H1 (cell line): ENCODE measurements around the gene ZC3H18.

Experiments
- CREB1 ChIP-seq: IDR thresholded peaks from 2 replicates; pipeline ENCODE4 v1.6.1; 2012; ENCODE audit warnings: inconsistent platforms
- CTCF ChIP-seq, 3 experiments: IDR thresholded peaks; 1 replicate in 2 of 3; 2 replicates in 1 of 3; pipeline versions ENCODE4 v1.5.1 to v1.6.1; 2011; ENCODE audit warnings: low read length in 3 of 3, mild to moderate bottlenecking in 3 of 3, inconsistent platforms in 2 of 3, low read depth in 1 of 3, moderate library complexity in 1 of 3; ENCODE audit not compliant: insufficient read depth in 1 of 3; ENCODE audit errors: control extremely low read depth in 1 of 3
- GABPA ChIP-seq: IDR thresholded peaks from 2 replicates; pipeline ENCODE4 v1.6.1; 2011; ENCODE audit warnings: mild to moderate bottlenecking, low read length, moderate library complexity, borderline replicate concordance; ENCODE audit not compliant: insufficient read depth
- HDAC2 ChIP-seq, 2 experiments: fragments of 300-600 bp in 1 of 2; sonication (generic) in 1 of 2; IDR thresholded peaks; 2 replicates each; pipeline ENCODE4 v1.6.1; 2011 to 2012; ENCODE audit warnings: low read depth in 2 of 2, low read length in 2 of 2, mild to moderate bottlenecking in 2 of 2, moderate library complexity in 2 of 2, borderline replicate concordance in 1 of 2, inconsistent platforms in 1 of 2
- JUN ChIP-seq: IDR thresholded peaks from 2 replicates; pipeline ENCODE4 v1.6.1; 2011; ENCODE audit warnings: low read depth, mild to moderate bottlenecking, improper control_type of control experiment, low read length
- RNF2 ChIP-seq: fragments of 200-900, 300-1000 bp; sonication (generic); IDR thresholded peaks from 2 replicates; pipeline ENCODE4 v1.7.1; 2016; ENCODE audit warnings: borderline replicate concordance, low read depth, mild to moderate bottlenecking, antibody characterized with exemption, low read length; ENCODE audit not compliant: poor library complexity, severe bottlenecking; ENCODE audit errors: missing control alignments
- TAF1 ChIP-seq: IDR thresholded peaks from 2 replicates; pipeline ENCODE4 v1.6.1; 2011; ENCODE audit warnings: mild to moderate bottlenecking, low read depth, low read length
- TCF12 ChIP-seq: IDR thresholded peaks from 2 replicates; pipeline ENCODE4 v1.6.1; 2011; ENCODE audit warnings: low read depth, mild to moderate bottlenecking, low read length
- TEAD4 ChIP-seq: IDR thresholded peaks from 2 replicates; pipeline ENCODE4 v1.6.1; 2012; ENCODE audit warnings: low read depth, low read length, inconsistent platforms, mixed read lengths
- ZNF274 ChIP-seq: IDR thresholded peaks from 2 replicates; pipeline ENCODE4 v1.7.0; 2012; ENCODE audit warnings: low read length, borderline replicate concordance; ENCODE audit errors: extremely low read depth

DNA sequence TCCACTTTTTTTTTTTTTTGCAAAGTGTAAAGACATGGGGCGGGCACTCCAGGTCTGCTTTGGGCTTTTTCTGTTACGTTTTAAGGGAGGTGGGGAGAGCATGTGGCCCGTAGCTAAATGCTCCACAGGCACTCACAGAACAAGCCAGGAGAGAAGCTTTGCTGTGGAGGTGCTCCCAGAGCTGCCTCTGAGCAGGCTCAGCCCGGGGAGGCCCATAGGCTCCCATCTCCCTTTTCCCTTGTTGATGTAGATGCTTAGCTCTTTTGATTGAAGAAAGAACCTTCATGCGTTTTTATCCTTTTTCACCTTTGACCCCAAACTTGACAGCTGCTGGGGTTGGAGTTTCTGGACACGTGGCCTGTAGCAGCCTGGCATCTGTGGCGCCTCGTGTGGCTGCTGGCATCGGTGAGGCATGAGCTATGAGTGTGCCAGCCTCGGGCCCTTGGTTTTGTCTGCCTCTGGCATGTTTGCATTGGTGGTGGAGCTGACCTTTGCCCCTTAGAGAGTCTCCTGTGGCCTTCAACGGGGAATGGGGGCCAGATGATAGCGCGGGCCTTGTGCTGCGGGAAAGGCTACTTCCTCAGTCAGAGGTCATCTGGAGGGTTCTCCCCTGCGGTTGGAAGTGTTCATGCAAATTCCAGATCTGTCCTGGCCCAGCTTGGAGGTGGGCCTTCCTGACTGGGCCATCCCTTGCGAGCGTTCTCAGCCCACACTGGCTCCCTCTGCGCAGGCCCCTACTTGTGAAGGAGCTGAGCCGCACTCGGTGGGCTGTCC lies 48.2 kb downstream of the ZC3H18 start:
- TF ChIP-seq ZNF274 (no peak), HDAC2 (IDR thresholded peaks at IDR 0.05; ENCODE audit: borderline replicate concordance in 1 of 2, low read depth in 2 of 2, low read length in 2 of 2) (no peak), JUN (no peak), CTCF (IDR thresholded peaks at IDR 0.05; ENCODE audit: control extremely low read depth in 1 of 3, insufficient read depth in 1 of 3, low read depth in 1 of 3, low read length in 3 of 3) (no peak), TCF12 (no peak), TAF1 (no peak), CREB1 (no peak), TEAD4 (no peak), GABPA (no peak), RNF2 (no peak)
